H9 (cell line): ENCODE measurements around the gene CYP26A1. TPM values are rescaled to one million over a fixed set of nuclear protein-coding genes. Genes with fewer than 3 reads are reported as not detected.

Experiments used
- DNase-seq: peaks from one replicate; pipeline ENCODE4 v3.0.0-alpha.2; 2017
- H2AFZ ChIP-seq: one replicate; pipeline ENCODE4 v1.6.1; 2013; ENCODE audit warnings: mild to moderate bottlenecking, low read length, control low read depth, moderate library complexity
- H2AK5ac ChIP-seq: 2 replicates; pipeline ENCODE4 v1.6.1; 2013; ENCODE audit warnings: low read length, control low read depth, mixed read lengths; ENCODE audit not compliant: insufficient read length
- H2BK120ac ChIP-seq: one replicate; pipeline ENCODE4 v1.6.1; 2013; ENCODE audit warnings: low read depth, mild to moderate bottlenecking, low read length, control low read depth, inconsistent platforms; ENCODE audit not compliant: poor library complexity, severe bottlenecking
- H2BK12ac ChIP-seq: 2 replicates; pipeline ENCODE4 v1.6.1; 2013; ENCODE audit warnings: low read length, control low read depth, mixed read lengths, low read depth; ENCODE audit not compliant: insufficient read length
- H2BK15ac ChIP-seq: 2 replicates; pipeline ENCODE4 v1.6.1; 2013; ENCODE audit warnings: low read depth, low read length, control low read depth
- H2BK20ac ChIP-seq: one replicate; pipeline ENCODE4 v1.6.1; 2013; ENCODE audit warnings: low read depth, mild to moderate bottlenecking, low read length, control low read depth, inconsistent platforms; ENCODE audit not compliant: poor library complexity, severe bottlenecking
- H2BK5ac ChIP-seq: 2 replicates; pipeline ENCODE4 v1.6.1; 2013; ENCODE audit warnings: low read length, control low read depth, mixed read lengths; ENCODE audit not compliant: insufficient read length
- H3K14ac ChIP-seq: 2 replicates; pipeline ENCODE4 v1.6.1; 2013; ENCODE audit warnings: low read length, control low read depth; ENCODE audit not compliant: insufficient read depth
- H3K18ac ChIP-seq: 2 replicates; pipeline ENCODE4 v1.6.1; 2013; ENCODE audit warnings: low read depth, mild to moderate bottlenecking, mixed read lengths, low read length, control low read depth; ENCODE audit not compliant: insufficient read length
- H3K23ac ChIP-seq: 2 replicates; pipeline ENCODE4 v1.6.1; 2013; ENCODE audit warnings: low read length, control low read depth, mixed read lengths, low read depth; ENCODE audit not compliant: insufficient read length
- H3K23me2 ChIP-seq: 2 replicates; pipeline ENCODE4 v1.6.1; 2013; ENCODE audit warnings: low read depth, mild to moderate bottlenecking, mixed read lengths, low read length, control low read depth; ENCODE audit not compliant: insufficient read length, poor library complexity, severe bottlenecking
- H3K27ac ChIP-seq: 2 replicates; pipeline ENCODE4 v1.5.1; 2013; ENCODE audit warnings: low read length, control low read depth, mixed read lengths, low read depth; ENCODE audit not compliant: insufficient read length
- H3K27me3 ChIP-seq: 2 replicates; pipeline ENCODE4 v1.6.1; 2013; ENCODE audit warnings: low read length, control low read depth, inconsistent platforms; ENCODE audit not compliant: insufficient read depth
- H3K4ac ChIP-seq: 2 replicates; pipeline ENCODE4 v1.6.1; 2013; ENCODE audit warnings: low read depth, mild to moderate bottlenecking, control low read depth, inconsistent platforms, low read length, moderate library complexity
- H3K4me1 ChIP-seq: 2 replicates; pipeline ENCODE4 v1.6.1; 2013; ENCODE audit warnings: low read length, control low read depth, inconsistent platforms; ENCODE audit not compliant: insufficient read depth
- H3K4me2 ChIP-seq: 2 replicates; pipeline ENCODE4 v1.6.1; 2013; ENCODE audit warnings: low read length, control low read depth, mixed read lengths; ENCODE audit not compliant: insufficient read length, insufficient read depth
- H3K56ac ChIP-seq: 2 replicates; pipeline ENCODE4 v1.6.1; 2013; ENCODE audit warnings: low read depth, mild to moderate bottlenecking, mixed read lengths, low read length, control low read depth; ENCODE audit not compliant: insufficient read length
- H3K79me1 ChIP-seq: 2 replicates; pipeline ENCODE4 v1.6.1; 2013; ENCODE audit warnings: low read depth, mild to moderate bottlenecking, moderate library complexity, low read length, control low read depth, inconsistent platforms; ENCODE audit not compliant: insufficient read depth, poor library complexity, severe bottlenecking
- H3K79me2 ChIP-seq: 2 replicates; pipeline ENCODE4 v1.6.1; 2013; ENCODE audit warnings: low read length, control low read depth, inconsistent platforms; ENCODE audit not compliant: insufficient read depth
- H3K9ac ChIP-seq: 2 replicates; pipeline ENCODE4 v1.6.1; 2013; ENCODE audit warnings: low read length, control low read depth, mixed read lengths; ENCODE audit not compliant: insufficient read length; ENCODE audit errors: extremely low read depth
- H3K9me3 ChIP-seq: one replicate; pipeline ENCODE4 v1.6.1; 2013; ENCODE audit warnings: low read depth, low read length, inconsistent platforms; ENCODE audit not compliant: control insufficient read depth
- H3T11ph ChIP-seq: one replicate; pipeline ENCODE4 v1.6.1; 2013; ENCODE audit warnings: mild to moderate bottlenecking, low read length, control low read depth, inconsistent platforms
- H4K20me1 ChIP-seq: one replicate; pipeline ENCODE4 v1.6.1; 2013; ENCODE audit not compliant: control insufficient read depth, insufficient read length, insufficient read depth
- H4K5ac ChIP-seq: 2 replicates; pipeline ENCODE4 v1.6.1; 2013; ENCODE audit warnings: low read depth, mild to moderate bottlenecking, mixed read lengths, low read length, control low read depth; ENCODE audit not compliant: insufficient read length
- H4K8ac ChIP-seq: replicated peaks from 2 replicates; pipeline ENCODE4 v1.6.1; 2013; ENCODE audit warnings: low read length, control low read depth, mixed read lengths, low read depth; ENCODE audit not compliant: insufficient read length
- H4K91ac ChIP-seq: 2 replicates; pipeline ENCODE4 v1.6.1; 2013; ENCODE audit warnings: low read depth, mild to moderate bottlenecking, moderate library complexity, mixed read lengths, low read length, control low read depth; ENCODE audit not compliant: insufficient read length
- H3K27ac Mint-ChIP-seq, 3 experiments: 2 replicates in 2 of 3; 3 replicates in 1 of 3; pipeline ENCODE4 v1.8.0; 2020 to 2021; ENCODE audit warnings: mixed read lengths in 3 of 3, mild to moderate bottlenecking in 1 of 3, moderate library complexity in 1 of 3
- H3K27me3 Mint-ChIP-seq: 2 replicates; pipeline ENCODE4 v1.8.0; 2021; ENCODE audit warnings: low read depth, mild to moderate bottlenecking, moderate library complexity, mixed read lengths
- H3K36me3 Mint-ChIP-seq, 3 experiments: 2 replicates in 2 of 3; 3 replicates in 1 of 3; pipeline ENCODE4 v1.8.0; 2020 to 2021; ENCODE audit warnings: low read depth in 3 of 3, mixed read lengths in 3 of 3; ENCODE audit not compliant: insufficient read depth in 1 of 3
- H3K4me1 Mint-ChIP-seq, 2 experiments: 2 replicates each; pipeline ENCODE4 v1.8.0; 2020; ENCODE audit warnings: mixed read lengths in 2 of 2
- H3K4me3 Mint-ChIP-seq, 2 experiments: 2 replicates in 1 of 2; 3 replicates in 1 of 2; pipeline ENCODE4 v1.8.0; 2020 to 2021; ENCODE audit warnings: mild to moderate bottlenecking in 2 of 2, mixed read lengths in 2 of 2, moderate library complexity in 1 of 2
- H3K9me3 Mint-ChIP-seq, 2 experiments: 2 replicates in 1 of 2; 3 replicates in 1 of 2; pipeline ENCODE4 v1.8.0; 2020; ENCODE audit warnings: mild to moderate bottlenecking in 2 of 2, mixed read lengths in 2 of 2, moderate library complexity in 1 of 2
- CTCF ChIP-seq: fragments of 200-600 bp; sonication (generic); conservative IDR thresholded peaks from 3 replicates; pipeline ENCODE4 v1.8.0; 2021; ENCODE audit warnings: antibody characterized with exemption, mild to moderate bottlenecking
- WGBS: extraction: QIAGEN DNeasy Blood & Tissue Kit; methylation state at CpG from one replicate; pipeline ENCODE4 v1.1.7; 2013; ENCODE audit warnings: missing lambda C conversion rate, low lambda C conversion rate, mixed read lengths; ENCODE audit not compliant: insufficient read length; ENCODE audit errors: extremely low coverage; 5-methylcytosine and 5-hydroxymethylcytosine counted together
- total RNA-seq: library from RNA; stranded (reverse); gene quantifications from 2 replicates; pipeline ENCODE4 v1.2.1, GENCODE V29; 2021

CYP26A1 gene
- total RNA-seq, 1 experiment from 2014 or later: 72.1 TPM

- H2AFZ ChIP-seq: no peak overlapping the region
- Mint-ChIP-seq H3K36me3 (peaks cover 0 to 38% (median 37%) of the 10 kb centered on the region in 3 experiments; a peak in 6 of 7 replicates), H3K27me3 (peaks cover 90% of the 10 kb centered on the region), H3K27ac (peak overlapping the region in 1 of 3 experiments; percentile 40; a peak in 1 of 7 replicates), H3K4me3 (peak overlapping the region; percentile 90 to 95), H3K9me3 (peaks cover 0 to 6% of the 10 kb centered on the region in 2 experiments; a peak in 3 of 5 replicates), H3K4me1 (peaks cover 46 to 47% of the 10 kb centered on the region in 2 experiments)
- no peak overlapping the region for H2BK120ac ChIP-seq
- no peaks in the 10 kb centered on the region for H3K79me2 ChIP-seq
- peak overlapping the region; percentile 82 for H3K4me2 ChIP-seq
- no peak for TF ChIP-seq CTCF
- no peak overlapping the region for H4K5ac ChIP-seq
- H4K8ac ChIP-seq: no peak overlapping the region
- no peak overlapping the region for H2BK12ac ChIP-seq
- H3K79me1 ChIP-seq: no peaks in the 10 kb centered on the region
- no CpG with 5 or more reads among the region's 34 CpGs for WGBS
- H3K4ac ChIP-seq: no peak overlapping the region
- no peaks in the 10 kb centered on the region for H3K9me3 ChIP-seq
- H3K56ac ChIP-seq: no peak overlapping the region
- no peaks in the 10 kb centered on the region for H3K4me1 ChIP-seq
- no peak overlapping the region for H3K9ac ChIP-seq
- no peak overlapping the region for H4K91ac ChIP-seq
- H2BK5ac ChIP-seq: no peak overlapping the region
- H3K27ac ChIP-seq: no peak overlapping the region
- no peak overlapping the region for H3T11ph ChIP-seq
- H3K23ac ChIP-seq: no peak overlapping the region
- H3K18ac ChIP-seq: no peak overlapping the region
- no peak overlapping the region for H2AK5ac ChIP-seq
- H3K27me3 ChIP-seq: peaks cover 84% of the 10 kb centered on the region
- no peak overlapping the region for H3K14ac ChIP-seq
- no peak overlapping the region for H2BK15ac ChIP-seq
- H4K20me1 ChIP-seq: no peaks in the 10 kb centered on the region
- H3K23me2 ChIP-seq: peaks cover 30% of the 10 kb centered on the region
- DNase-seq: peak; percentile 42
- no peak overlapping the region for H2BK20ac ChIP-seq
These were observed 767 bp upstream of the CYP26A1 start for GRCh38 chr10:93072713-93073538.
